ENCODE data around the gene RAVER2. TPM values are rescaled to one million over a fixed set of nuclear protein-coding genes. Genes with fewer than 3 reads are reported as not detected.

RAVER2 gene
- polyA plus RNA-seq, 2 of the 4 experiments (the other 2 are of a cell fraction), result 6.2 to 17.2 TPM

DNA sequence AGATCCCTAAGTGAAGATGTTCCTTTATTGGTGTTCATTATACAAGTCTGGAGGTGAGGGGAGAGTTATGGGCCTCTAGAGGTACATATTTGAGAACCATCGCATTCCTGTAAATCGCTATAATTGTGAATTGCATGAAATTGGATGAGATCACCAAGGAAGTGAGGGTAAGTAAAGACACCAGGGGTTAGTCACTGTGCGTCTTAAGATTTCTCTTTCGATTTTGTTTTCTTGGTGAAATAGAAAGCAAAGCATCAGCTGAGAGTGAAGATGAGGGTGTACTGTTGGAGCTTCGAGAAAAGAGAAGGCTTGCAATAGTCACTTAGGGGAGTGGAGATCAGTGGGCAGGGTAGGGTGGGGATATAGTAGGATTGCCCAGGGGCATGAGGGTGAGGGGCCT is 82.1 kb downstream of the RAVER2 start:
- Histone ChIP-seq H3K4me1 (peaks cover 6% of the 10 kb centered on the region; the same call in 1 of the 3 replicates), H3K4me2 (no peak overlapping the region), H3K9me3 (no peaks in the 10 kb centered on the region), H3K4me3 (no peak overlapping the region), H3K27ac (no peak overlapping the region)
- ChIA-PET CTCF (interaction anchor here (0.6 to 1.2 kb wide), 4 partner anchors 12 to 558 kb away, joined by 3 to 5 read pairs (median 3); no protein-coding TSS in a partner anchor), POLR2A (no interaction called here)
- TF ChIP-seq HEYL (CRISPR knock-in tag; IDR thresholded peaks at IDR 0.05) (no peak), JUN (IDR thresholded peaks at IDR 0.05) (no peak)
- TF ChIP-seq, protein P1, sequence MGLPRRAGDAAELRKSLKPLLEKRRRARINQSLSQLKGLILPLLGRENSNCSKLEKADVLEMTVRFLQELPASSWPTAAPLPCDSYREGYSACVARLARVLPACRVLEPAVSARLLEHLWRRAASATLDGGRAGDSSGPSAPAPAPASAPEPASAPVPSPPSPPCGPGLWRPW (IDR thresholded peaks at IDR 0.05), result no peak
- 85% methylated on average over 5 of the region's 5 CpGs for WGBS (ENCODE audit: missing lambda C conversion rate)
- FAIRE-seq (no peak), ATAC-seq (no peak), DNase-seq (ENCODE audit: low read depth in 1 of 2, low spot score in 1 of 2) (no peak)

DNA sequence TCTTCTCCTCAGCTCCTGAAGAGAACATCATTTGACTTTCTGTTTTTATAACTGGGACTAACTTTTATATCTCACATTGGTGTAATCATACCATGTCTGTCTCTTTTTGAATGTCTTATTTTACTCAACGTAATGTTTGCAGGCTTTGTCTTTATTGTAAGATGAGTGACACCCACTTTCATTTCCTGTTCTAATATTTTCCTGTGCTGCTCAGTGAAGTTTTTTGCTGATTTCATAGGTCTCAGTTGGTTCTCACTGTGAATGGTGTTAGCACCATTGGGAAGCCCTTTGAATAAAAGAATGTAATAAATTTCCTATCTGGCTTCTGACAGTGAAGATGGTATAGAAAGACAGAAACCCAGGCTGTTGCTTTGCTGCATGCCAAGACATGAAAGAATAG is 84.0 kb downstream of the RAVER2 start:
- H3K4me3 ChIP-seq, result no peak overlapping the region
- no peak overlapping the region for H3K27ac ChIP-seq
- H3K9me3 ChIP-seq, result no peaks in the 10 kb centered on the region
- POLR2A ChIA-PET, result no interaction called here
- CTCF ChIA-PET, result no interaction called here
- TF ChIP-seq CBX2 (IDR thresholded peaks at IDR 0.05; ENCODE audit: borderline replicate concordance, low read depth) (no peak), HOXB13 (CRISPR knock-in tag; IDR thresholded peaks at IDR 0.05; ENCODE audit: low read depth) (no peak), RNF2 (IDR thresholded peaks at IDR 0.05; ENCODE audit: borderline replicate concordance, low read depth) (no peak), FOSL2 (IDR thresholded peaks at IDR 0.05) (no peak), FOSL2 (CRISPR knock-in tag; IDR thresholded peaks at IDR 0.05) (no peak), EHMT2 (IDR thresholded peaks at IDR 0.05; ENCODE audit: low read depth) (no peak), HDAC2 (IDR thresholded peaks at IDR 0.05) (no peak)
- H3K4me1 ChIP-seq, result peaks cover 16% of the 10 kb centered on the region
- WGBS (ENCODE audit: missing lambda C conversion rate), result 95% methylated on average over 1 of the region's 1 CpG
- FAIRE-seq, result no peak
- no peak for ATAC-seq
- no peak for DNase-seq (ENCODE audit: low read depth in 1 of 2, low spot score in 1 of 2)
- no peak overlapping the region for H3K4me2 ChIP-seq

DNA sequence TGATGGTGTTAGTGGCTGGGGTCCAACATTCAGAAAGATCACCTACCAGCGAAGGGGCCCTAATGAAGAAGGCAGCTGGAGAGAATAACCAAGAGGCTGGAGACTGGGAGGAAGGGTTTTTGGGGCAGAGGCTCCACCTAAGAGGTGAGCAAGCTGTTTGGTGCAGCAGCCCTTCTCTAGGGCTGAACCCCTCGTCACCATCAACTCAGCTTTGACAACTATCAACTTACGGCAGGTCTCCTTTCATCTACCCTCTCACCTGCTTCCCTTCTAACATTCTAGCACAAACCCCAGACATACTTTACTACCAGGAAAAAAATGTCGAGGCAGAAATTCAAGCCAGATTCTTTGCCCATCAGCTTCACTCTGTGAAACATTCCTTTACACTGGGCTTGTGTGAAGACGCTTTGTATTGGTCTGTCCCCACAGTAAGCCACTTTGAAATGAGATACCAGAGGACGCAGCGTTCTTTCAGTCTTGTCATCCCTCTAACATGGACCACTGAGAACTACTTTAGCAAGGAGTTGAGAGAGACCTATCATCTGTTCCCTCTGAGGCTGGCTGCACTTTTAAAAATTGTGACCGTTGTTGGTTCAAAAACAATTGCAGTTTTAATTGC is 84.6 kb downstream of the RAVER2 start:
- DNase-seq (ENCODE audit: low read depth in 1 of 2, low spot score in 1 of 2) (no peak), ATAC-seq (no peak), FAIRE-seq (no peak)
- Histone ChIP-seq H3K4me1 (peaks cover 16% of the 10 kb centered on the region), H3K27ac (no peak overlapping the region), H3K4me2 (no peak overlapping the region), H3K9me3 (no peaks in the 10 kb centered on the region), H3K4me3 (no peak overlapping the region)
- TF ChIP-seq JUN (IDR thresholded peaks at IDR 0.05), result no peak
- TF ChIP-seq RARB (CRISPR knock-in tag; IDR thresholded peaks at IDR 0.05), result no peak
- CTCF ChIA-PET, result interaction anchor here (1.0 kb wide), 1 partner anchor 246 kb away, joined by 3 read pairs; no protein-coding TSS in a partner anchor
- 81% methylated on average over 8 of the region's 8 CpGs for whole genome bisulfite sequencing (ENCODE audit: missing lambda C conversion rate)
- POLR2A ChIA-PET, result no interaction called here

DNA sequence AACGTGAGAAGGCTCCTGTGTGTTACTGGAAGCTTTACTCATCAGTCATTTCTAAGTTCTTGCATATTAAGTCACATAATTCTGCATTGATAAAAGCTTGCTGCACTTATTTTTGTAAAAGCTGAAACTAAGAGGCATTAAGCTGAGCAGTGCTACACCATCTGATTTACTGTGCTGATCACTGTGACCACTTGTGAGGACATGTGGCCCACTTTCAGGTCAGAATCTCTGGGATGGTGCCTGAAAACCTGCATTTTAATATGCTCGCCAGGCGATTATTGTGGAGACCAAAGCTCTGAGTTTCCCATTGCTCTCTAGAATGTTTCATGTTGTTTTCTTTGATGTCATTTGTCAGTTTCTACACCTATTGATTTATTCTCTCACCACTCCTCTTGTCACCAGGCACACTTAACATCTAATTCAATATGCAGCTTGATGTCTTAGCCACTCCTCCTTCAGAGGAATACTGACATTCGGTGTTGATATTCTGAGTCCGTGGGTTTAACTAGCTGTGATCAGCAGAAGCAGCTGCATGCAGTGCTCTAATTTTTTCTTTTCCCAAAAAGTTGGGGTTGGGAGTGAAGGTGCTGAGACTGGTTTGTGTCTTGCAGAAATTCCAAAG is 85.3 kb downstream of the RAVER2 start:
- WGBS (ENCODE audit: missing lambda C conversion rate), result 81% methylated on average over 5 of the region's 5 CpGs
- no peak overlapping the region for H3K27ac ChIP-seq
- TF ChIP-seq CHD2 (IDR thresholded peaks at IDR 0.05; ENCODE audit: low read length, partially characterized antibody) (no peak), EHF (CRISPR knock-in tag; IDR thresholded peaks at IDR 0.05) (no peak), HDAC2 (IDR thresholded peaks at IDR 0.05) (no peak), FOSL2 (IDR thresholded peaks at IDR 0.05) (no peak), FOSL2 (CRISPR knock-in tag; IDR thresholded peaks at IDR 0.05) (no peak), SREBF2 (IDR thresholded peaks at IDR 0.05) (no peak), SMC3 (IDR thresholded peaks at IDR 0.05) (no peak), HOXB5 (CRISPR knock-in tag; IDR thresholded peaks at IDR 0.05) (no peak), ZFP36 (IDR thresholded peaks at IDR 0.05; ENCODE audit: borderline replicate concordance, partially characterized antibody) (no peak), HOXB13 (CRISPR knock-in tag; IDR thresholded peaks at IDR 0.05; ENCODE audit: low read depth) (no peak), CEBPB (IDR thresholded peaks at IDR 0.05) (no peak), RARB (CRISPR knock-in tag; IDR thresholded peaks at IDR 0.05) (no peak), MAFK (IDR thresholded peaks at IDR 0.05; ENCODE audit: partially characterized antibody) (no peak), EP300 (IDR thresholded peaks at IDR 0.05) (no peak), TP53 (CRISPR knock-in tag; IDR thresholded peaks at IDR 0.05) (no peak), KDM1A (IDR thresholded peaks at IDR 0.05; ENCODE audit: low read depth) (no peak), CBX2 (IDR thresholded peaks at IDR 0.05; ENCODE audit: borderline replicate concordance, low read depth) (no peak), NPAS2 (CRISPR knock-in tag; IDR thresholded peaks at IDR 0.05; ENCODE audit: borderline replicate concordance) (no peak), POLR2AphosphoS2 (conservative IDR thresholded peaks at IDR 0.05; ENCODE audit: low read length) (no peak)
- H3K4me1 ChIP-seq, result peaks cover 22% of the 10 kb centered on the region
- no peak for FAIRE-seq
- no peak overlapping the region for H3K4me2 ChIP-seq
- POLR2A ChIA-PET, result no interaction called here
- no peak overlapping the region for H3K4me3 ChIP-seq
- ATAC-seq, result no peak
- H3K9me3 ChIP-seq, result no peaks in the 10 kb centered on the region
- CTCF ChIA-PET, result interaction anchor here (1.0 kb wide), 1 partner anchor 245 kb away, joined by 3 read pairs; no protein-coding TSS in a partner anchor
- DNase-seq (ENCODE audit: low read depth in 1 of 2, low spot score in 1 of 2), result no peak

All from A549 (cell line).